CD4-positive, alpha-beta T cell treated with Interleukin-6 for 4 hours (primary cell): Measurements from ENCODE around the gene NPTX1.

ENCODE experiments used
- DNase-seq: peaks from one replicate; pipeline ENCODE4 v3.0.0-alpha.2; 2020; ENCODE audit warnings: mixed read lengths

NPTX1 gene

GRCh38 chr17:80457236-80457856, 19.1 kb downstream of the NPTX1 start:
- no peak for DNase-seq

DNA sequence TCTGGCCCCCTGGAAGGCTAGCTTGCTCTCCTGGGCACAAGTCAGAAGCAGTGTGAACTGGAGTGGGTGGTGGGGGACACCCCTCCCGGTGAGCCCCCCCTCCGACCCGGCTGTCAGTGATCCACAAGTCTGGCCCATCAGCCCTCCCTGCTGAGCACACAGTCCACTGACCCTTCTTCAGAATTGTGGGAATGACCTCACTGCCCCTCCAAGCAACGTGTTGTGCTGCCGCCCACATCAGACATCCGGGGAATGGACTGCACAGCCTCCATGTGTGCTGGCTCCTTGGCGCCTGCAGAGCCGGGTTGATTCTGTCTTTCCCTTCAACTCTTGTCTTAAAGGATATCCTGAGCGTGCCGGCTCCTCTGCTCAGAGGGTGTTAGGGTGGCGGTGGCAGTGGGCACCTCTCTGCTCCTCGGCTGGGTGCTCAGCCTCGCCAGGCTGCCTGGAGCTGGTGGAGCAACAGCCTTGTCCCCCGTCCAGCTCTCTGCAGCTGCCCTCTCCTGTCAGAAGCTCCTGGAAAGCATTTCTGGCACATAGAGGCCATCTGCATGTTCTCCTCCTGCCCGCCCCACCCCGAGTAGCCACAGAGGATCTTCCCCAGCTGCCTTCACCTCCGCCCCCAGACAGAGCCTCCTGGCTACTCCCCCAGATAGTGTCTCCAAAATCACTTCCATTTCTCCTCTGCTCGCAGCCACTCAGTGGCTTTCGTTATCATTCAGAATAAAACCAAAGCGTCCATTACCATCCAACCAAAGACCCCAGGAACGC, 19.8 kb downstream of the NPTX1 start:
- DNase-seq, result no peak

- DNase-seq, result no peak
These were observed 20.6 kb downstream of the NPTX1 start for GRCh38 chr17:80455784-80456183.

DNA sequence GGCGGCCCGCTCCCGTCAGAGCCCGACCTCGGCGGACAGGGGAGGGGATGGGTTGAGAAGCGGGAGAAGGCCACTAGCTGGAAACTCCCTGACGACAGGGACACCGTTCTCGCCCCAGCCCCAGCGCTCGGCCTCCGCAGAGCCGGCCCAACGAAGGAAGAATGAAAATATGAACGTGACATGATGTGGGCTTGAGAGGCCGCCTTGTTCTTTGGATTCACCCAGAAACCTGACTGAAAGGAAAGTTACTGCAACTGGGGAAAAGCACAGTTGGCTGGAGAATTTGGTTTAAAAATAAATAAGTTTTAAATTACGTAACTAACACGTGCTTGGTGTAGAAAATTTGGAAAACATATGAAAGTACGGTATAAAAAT, 21.1 kb downstream of the NPTX1 start:
- no peak for DNase-seq

GRCh38 chr17:80454557-80455335, 21.7 kb downstream of the NPTX1 start:
- peak; percentile 97 for DNase-seq

GRCh38 chr17:80453998-80454556, 22.3 kb downstream of the NPTX1 start:
- no peak for DNase-seq

GRCh38 chr17:80453126-80453997, 23.0 kb downstream of the NPTX1 start:
- DNase-seq, result no peak

DNA sequence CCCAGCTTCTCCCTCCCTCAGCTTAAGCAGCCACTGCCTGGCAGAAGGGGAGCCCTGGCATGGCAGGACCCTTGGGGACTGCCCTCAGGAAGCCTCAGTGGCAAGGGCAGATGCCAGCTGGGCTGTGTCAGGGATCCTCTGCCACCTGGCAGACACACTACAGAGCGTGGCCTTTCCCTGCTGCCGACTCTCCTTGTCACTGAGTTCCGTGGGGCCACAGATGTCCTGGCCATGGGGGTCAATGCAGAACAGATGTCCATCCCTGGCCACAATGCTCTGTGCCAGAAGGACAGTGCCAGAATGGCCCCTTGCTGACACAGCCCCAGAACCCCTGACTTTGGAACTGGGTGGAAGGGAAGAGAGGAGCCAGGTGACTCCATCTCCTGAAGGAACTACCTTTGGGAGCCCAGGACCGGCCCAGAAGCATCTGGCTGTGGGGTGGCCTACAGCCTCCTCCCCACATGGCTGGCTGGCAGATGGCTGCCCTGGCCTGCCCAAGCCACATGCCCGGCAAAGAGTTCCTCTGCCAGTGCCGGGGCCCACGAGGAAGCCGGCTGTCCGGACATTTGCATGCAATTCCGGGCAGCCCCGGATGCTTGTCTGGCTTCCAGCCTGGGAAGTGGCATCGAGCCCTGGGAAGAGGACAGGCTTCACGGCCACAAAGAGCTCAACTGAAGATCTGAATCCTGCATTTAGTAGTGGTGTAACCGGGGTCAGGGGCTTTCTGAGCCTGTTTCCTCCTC, 24.1 kb downstream of the NPTX1 start:
- no peak for DNase-seq

GRCh38 chr17:80451104-80451775, 25.2 kb downstream of the NPTX1 start:
- no peak for DNase-seq

GRCh38 chr17:80449930-80450576, 26.4 kb downstream of the NPTX1 start:
- no peak for DNase-seq

DNA sequence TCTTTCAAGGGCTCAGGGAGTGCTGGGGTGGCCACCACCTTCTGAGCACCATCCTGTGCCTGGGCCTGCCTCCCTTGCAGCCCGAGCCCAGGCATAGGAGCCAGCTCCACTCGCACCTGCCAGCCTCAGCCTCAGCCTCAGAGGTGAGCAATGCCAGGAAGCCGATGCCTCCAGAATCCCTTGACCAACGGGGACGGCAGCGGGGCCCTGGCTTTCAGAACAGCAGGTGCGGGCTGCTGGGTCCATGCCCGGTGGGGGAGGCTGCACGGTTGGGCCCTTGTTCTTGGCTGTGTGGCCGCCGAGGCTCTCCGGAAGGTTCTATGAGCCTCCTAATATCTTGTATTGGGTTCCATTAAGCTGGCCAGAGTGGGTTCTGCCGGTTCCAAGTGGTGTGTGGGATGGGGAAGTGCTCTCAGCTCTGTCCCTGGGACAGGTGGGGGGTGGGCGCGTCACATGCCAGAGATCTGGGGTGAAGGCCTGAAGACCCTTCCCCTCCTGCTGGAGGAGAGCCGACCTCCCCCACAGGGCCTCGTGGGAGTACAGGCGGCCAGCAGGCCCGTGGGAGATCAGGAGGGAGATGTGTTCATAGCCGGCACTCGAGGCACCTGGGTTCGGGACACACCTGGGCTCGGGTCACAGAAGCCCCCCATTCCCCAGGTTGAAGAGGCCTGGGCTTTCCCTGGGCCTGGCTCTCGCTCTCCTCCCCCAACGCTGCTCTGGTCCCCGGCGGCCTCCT, 27.0 kb downstream of the NPTX1 start:
- DNase-seq, result no peak

- no peak for DNase-seq
These were observed 28.6 kb downstream of the NPTX1 start for GRCh38 chr17:80447790-80448189.

DNA sequence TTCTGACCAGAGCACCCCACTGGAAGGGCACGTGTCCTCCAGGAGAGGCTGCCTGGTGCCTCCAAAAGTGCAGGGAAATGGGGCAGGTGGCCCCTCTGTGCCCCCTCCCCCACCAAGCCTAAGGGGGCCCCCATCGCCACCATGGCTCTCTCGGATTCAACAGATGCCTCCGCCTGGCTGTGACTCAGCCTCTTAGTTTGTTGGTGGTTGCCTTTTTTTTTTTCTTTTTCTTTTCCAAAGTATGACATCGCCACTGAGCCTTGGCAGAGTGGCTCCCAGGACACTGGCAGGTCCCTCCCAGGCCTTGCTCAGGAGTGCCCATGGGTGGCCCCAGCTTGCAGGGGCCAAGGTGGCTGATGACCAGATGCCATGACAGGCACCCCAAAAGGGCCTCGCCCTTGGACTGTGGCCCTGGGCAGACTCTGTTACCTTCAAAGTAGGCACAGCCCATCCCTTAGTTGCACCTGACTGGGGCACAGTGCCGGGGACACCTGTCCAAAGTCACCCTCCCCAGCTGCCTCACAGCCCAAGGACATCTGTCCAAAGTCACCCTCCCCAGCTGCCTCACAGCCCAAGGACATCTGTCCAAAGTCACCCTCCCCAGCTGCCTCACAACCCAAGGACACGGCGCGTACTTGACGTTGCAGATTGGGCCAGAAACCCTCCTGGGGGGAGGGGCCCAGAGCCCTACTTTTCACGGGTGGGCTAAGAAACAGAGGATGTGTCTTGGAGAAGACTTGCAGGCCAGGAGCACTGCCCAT, 29.6 kb downstream of the NPTX1 start:
- DNase-seq, result no peak

DNA sequence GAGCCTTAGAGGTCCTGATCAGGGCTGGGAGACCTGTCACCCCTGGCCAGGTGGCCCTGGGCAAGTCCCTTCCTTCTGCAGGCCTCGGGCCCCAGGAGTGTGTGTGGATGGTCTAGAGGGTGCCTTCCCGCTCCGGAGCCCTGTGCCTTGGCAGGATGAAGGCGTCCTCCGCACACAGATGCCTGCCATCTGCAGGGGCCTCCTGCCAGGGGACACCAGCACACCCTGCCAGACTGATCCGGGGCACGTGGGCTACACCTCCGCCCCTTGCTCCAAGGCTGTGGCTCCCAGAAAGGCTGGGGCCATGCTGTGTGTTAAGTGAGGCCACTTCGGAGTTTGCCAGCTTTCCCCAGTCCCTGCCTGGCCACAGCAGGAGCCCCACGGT, 30.7 kb downstream of the NPTX1 start:
- no peak for DNase-seq

- DNase-seq, result no peak
These were observed 31.2 kb downstream of the NPTX1 start for GRCh38 chr17:80445007-80445725.

DNA sequence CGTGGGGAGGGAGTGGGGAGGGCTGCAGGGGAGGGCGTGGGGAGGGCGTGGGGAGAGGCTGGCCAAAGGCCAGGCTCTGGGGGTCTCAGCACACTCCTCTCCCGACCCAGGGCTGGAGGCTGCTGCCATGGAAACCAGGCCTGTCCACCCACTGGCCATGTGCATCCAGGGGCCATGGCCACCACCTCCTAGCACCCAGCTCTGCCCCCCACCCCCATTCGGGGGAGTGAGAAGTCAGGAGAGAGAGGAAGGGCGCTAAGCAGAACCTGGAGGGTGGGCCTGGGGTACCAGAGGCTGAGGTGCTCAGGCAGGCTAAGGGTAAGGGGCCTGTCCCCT, 31.8 kb downstream of the NPTX1 start:
- no peak for DNase-seq

GRCh38 chr17:80443916-80444643, 32.3 kb downstream of the NPTX1 start:
- DNase-seq, result no peak

DNA sequence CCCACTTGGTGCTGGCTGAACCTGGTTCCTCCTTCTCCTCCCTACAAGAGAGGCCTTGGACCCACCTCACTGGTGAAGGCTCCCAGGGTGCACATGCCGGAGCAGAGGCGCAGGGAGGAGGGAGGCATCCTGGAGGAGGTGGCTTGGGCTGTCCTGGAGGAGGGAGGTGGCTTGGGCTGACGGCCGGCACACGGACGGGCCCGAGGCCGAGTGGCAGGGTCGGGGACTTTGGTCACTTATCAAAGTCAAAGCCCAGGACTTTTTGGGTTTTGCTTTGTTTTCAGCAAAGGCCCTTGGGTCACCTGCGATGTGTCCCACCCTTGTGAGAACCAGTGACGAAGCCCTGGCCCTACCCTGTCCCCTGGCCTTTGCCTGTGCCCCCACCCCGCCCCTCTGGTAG, 32.9 kb downstream of the NPTX1 start:
- DNase-seq, result no peak
